ENCODE data around the gene HDAC4. TPM values are rescaled to one million over a fixed set of nuclear protein-coding genes. Genes with fewer than 3 reads are reported as not detected.

HDAC4 gene
- total RNA-seq, 1 donor from 2014 or later: 44.7 TPM

DNA sequence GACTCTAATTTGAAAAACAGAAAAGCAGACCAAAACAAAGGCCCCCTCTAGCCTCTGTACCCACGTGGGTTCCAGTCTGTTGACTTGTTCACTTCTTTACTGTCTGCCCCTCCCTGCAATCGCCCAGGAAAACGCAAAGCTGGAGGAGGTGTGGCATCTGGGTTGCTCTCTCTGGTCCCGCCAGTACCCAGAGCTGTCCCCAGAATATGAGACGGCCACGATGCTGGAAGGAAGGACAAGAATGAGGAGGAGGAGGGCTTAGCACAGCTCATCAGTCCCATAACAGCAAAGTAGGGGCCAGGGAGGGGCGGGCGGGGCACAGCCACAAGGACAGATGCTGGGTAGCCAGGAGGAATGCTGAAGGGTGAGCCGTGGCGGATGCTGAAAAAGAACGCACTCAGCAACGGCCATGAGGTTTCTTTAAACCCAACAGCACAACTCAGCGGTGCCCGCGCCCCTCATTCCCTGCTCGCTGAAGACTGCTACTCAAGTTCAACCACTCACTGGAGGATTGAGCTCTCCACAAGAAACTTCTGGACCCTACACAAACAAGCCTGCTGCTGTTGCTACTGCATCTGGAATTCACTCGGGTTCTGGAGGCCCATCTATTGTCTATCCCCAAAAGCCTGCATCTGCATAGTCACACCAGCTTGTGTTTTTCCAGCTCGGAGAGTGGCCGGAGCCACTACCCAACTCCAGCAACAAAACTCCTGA, 187.7 kb downstream of the HDAC4 start:
- H3K27me3 Mint-ChIP-seq: no peaks in the 10 kb centered on the region
- peaks cover 44% of the 10 kb centered on the region for H3K4me1 Mint-ChIP-seq
- no peaks in the 10 kb centered on the region for H3K9me3 Mint-ChIP-seq
- H3K36me3 Mint-ChIP-seq (ENCODE audit: low read depth): peaks cover 20% of the 10 kb centered on the region
- H3K4me3 Mint-ChIP-seq: no peak overlapping the region
- no peak overlapping the region for H3K27ac Mint-ChIP-seq
- no peak for DNase-seq
- intact Hi-C loops (cut with micrococcal nuclease): no loop called here

DNA sequence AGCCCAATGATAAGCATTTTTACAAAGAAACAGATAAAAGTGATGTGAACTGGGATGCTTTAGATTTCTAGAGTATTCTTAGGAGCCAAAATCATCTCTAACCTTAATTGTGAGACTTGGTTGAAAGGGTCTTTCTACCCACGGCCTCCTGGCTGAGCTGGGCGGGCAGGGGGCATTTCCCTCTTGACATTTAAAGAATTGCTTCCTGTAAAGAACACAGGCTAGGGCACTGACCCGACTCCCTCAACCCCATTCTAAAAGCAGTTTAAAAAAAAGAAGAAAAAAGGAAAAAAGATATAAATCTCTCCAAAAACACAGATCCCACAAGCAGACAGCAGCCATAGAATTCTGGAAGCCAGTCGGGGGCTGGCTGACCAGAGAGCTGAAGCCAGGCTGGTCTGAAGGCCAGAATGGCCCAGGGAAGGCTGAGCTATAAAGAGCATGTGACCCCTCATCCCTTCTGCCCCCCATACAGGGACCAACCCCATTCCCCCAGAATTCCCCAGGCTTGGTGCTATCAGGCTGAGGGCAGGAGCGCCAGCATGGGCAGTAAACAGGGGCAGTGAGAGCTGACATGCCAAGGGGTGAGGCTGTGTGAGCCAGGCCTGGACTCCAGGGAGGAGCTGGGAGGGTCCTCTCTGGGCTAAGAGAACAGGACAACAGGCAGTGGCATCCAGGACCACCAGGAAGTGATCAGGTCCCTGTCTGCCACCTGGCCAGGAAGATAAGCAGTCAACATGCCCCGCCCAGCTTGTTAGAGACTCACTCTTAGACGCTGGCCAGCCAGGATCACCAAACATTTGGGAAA, 188.5 kb downstream of the HDAC4 start:
- H3K27ac Mint-ChIP-seq: no peak overlapping the region
- no peaks in the 10 kb centered on the region for H3K9me3 Mint-ChIP-seq
- intact Hi-C loops (cut with micrococcal nuclease): no loop called here
- H3K4me1 Mint-ChIP-seq: peaks cover 37% of the 10 kb centered on the region
- H3K36me3 Mint-ChIP-seq (ENCODE audit: low read depth): peaks cover 17% of the 10 kb centered on the region
- H3K27me3 Mint-ChIP-seq: no peaks in the 10 kb centered on the region
- no peak for DNase-seq
- no peak overlapping the region for H3K4me3 Mint-ChIP-seq

DNA sequence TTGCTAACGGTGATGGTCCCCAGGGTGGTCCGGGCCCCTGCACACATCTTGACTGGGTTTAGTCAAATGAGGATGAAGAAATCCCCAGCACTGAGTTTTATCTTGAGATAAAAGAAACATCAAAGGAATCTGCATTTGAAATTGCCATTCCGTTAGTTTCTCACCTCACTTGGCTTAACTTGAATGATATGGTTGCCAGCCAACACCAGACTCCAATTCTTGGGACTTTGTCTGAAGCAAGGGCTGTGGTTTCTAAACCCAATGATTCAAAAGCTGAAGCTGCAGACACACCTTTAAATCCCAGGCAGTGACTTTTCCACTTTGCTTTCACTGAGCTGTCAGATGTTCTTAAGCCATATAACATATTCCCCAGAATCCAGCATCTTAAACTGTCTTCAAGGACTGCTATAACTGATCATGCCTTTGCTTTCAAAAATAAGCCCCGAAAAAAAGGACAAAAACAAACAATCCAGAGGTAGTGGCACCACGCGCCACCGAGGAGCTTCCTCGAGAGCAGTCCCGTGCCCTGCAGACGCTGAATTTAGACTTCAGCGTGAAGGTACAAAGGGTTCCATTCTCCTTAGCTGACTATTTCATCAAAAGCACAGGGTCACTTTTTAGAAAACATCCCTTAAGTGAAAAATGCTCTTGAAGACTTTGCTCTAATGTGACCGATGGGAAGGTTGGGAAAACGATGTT, 189.3 kb downstream of the HDAC4 start:
- Mint-ChIP-seq H3K27ac (no peak overlapping the region), H3K9me3 (no peaks in the 10 kb centered on the region), H3K4me1 (peaks cover 30% of the 10 kb centered on the region), H3K4me3 (no peak overlapping the region), H3K27me3 (no peaks in the 10 kb centered on the region), H3K36me3 (ENCODE audit: low read depth) (peaks cover 16% of the 10 kb centered on the region)
- DNase-seq: no peak
- intact Hi-C loops (cut with micrococcal nuclease): no loop called here

DNA sequence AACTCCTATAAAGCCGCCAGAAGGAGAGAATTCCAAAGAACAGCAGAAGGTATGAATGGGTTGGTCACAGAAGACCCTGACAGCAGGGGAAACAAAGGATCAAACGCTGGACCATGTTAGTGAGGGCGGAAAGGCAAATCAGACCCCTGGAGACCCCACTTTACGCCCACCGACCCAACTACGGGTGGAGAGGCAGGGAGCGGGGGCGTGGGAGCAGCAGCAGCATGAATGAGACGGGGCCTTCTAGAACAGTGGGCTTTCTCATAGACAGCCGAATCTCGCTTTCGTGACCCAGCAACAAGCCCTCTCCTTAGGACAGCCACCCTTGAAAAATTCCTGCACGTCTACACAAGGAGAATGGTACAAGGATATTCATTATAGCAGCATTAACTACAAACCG, 191.0 kb downstream of the HDAC4 start:
- Mint-ChIP-seq H3K27me3 (no peaks in the 10 kb centered on the region), H3K9me3 (no peaks in the 10 kb centered on the region), H3K4me3 (no peak overlapping the region), H3K36me3 (ENCODE audit: low read depth) (peaks cover 13% of the 10 kb centered on the region), H3K27ac (no peak overlapping the region), H3K4me1 (peaks cover 28% of the 10 kb centered on the region)
- intact Hi-C loops (cut with micrococcal nuclease): no loop called here
- no peak for DNase-seq

DNA sequence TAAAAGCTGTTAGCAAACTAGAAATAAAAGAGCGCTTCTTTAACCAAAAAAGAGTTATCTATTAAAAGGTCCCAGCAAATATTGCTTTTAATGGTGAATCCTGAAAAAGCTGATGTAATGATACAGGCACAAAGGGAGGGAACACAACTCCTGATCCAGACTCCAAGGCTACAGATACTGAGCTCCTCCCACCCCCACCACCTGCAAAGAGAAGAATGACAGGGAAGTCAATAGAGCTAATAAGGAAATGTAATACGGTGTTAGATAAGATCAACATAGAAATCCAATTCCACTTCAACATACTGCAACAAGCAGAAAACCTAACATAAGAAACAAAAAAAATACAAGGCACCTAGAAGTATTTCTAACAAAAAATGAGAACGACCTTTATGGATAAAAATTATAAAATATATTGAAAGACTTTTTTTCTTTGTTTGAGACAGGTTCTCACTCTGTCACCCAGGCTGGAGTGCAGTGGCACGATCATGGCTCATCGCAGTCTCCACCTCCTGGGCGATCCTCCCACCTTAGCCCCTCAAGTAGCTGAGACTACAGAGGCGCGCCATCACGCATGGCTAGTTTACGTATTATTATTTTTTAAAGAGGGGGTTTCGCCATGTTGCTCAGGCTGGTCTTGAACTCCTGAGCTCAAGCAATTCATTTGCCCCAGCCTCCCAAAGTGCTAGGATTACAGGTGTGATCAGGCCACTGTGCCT, 192.2 kb downstream of the HDAC4 start:
- no peaks in the 10 kb centered on the region for H3K9me3 Mint-ChIP-seq
- DNase-seq: no peak
- peaks cover 8% of the 10 kb centered on the region for H3K36me3 Mint-ChIP-seq (ENCODE audit: low read depth)
- no peak overlapping the region for H3K27ac Mint-ChIP-seq
- no peak overlapping the region for H3K4me3 Mint-ChIP-seq
- H3K4me1 Mint-ChIP-seq: peaks cover 24% of the 10 kb centered on the region
- intact Hi-C loops (cut with micrococcal nuclease): no loop called here
- no peaks in the 10 kb centered on the region for H3K27me3 Mint-ChIP-seq

DNA sequence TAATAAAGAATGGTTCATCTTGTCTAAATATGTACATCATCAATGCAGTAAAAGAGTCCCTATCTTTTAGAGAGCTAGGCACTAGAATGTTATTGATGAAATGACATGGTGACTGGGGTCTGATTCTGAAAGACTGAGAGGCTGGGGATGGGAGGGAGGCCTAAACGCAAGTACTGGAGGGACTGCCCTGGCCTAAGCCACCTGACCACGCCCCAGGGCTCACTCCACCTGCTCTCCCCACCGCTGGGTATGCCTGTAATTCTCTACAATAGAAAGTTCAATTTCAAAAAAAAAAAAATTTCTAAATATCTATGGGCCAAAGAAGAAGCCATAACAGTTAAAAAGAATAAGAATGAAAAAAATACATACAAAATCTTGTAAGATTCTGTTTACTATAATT, 194.0 kb downstream of the HDAC4 start:
- Mint-ChIP-seq H3K4me1 (peaks cover 27% of the 10 kb centered on the region), H3K4me3 (no peak overlapping the region), H3K27ac (no peak overlapping the region), H3K9me3 (no peaks in the 10 kb centered on the region), H3K36me3 (ENCODE audit: low read depth) (peaks cover 10% of the 10 kb centered on the region), H3K27me3 (no peaks in the 10 kb centered on the region)
- intact Hi-C loops (cut with micrococcal nuclease): no loop called here
- no peak for DNase-seq

DNA sequence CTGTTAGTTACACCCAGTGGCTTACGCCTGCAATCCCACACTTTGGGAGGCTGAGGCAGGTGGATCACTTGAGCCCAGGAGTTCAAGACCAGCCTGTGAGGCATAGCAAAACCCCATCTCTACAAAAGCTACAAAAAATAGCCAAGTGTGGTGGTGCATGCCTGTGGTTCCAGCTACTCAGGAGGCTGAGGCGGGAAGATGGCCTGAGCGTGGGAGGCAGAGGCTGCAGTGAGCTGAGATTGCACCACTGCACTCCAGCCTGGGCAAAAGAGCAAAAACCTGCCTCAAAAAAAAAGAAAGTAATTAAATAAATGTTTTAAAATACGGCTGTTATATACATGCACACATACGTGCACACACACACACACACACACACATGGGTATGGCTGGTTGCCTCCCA, 194.8 kb downstream of the HDAC4 start:
- Mint-ChIP-seq H3K4me1 (peaks cover 22% of the 10 kb centered on the region), H3K9me3 (no peaks in the 10 kb centered on the region), H3K36me3 (ENCODE audit: low read depth) (peaks cover 10% of the 10 kb centered on the region), H3K4me3 (no peak overlapping the region), H3K27me3 (no peaks in the 10 kb centered on the region), H3K27ac (no peak overlapping the region)
- intact Hi-C loops (cut with micrococcal nuclease): no loop called here
- no peak for DNase-seq

DNA sequence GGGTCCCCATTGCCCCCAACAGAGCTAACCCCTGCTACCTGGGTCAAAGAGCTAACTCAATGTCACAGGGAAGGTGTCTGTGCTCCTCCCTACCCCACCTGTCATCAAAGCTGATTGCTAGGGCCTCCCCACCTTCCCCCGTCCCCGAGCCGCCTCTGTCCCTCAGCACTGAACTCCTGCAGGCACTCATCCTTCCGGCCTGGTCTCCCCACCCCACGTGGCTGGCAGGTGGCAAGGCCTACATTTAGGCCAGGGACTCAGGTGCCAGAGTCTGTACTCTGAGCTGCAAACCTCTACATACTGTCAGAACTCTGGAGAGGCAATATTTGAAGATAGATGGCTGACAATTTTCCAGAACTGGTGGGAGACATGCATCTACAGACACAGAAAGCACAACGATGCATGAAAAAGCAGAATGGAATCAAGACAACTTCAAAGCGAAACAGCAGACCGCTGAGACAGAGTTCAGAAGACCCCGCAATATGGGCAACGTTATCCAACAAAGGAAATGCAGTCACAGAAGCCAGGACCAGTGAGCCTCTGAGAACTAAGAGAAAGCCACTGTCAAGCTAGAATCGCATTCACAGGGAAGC, 195.8 kb downstream of the HDAC4 start:
- H3K27ac Mint-ChIP-seq: no peak overlapping the region
- H3K27me3 Mint-ChIP-seq: no peaks in the 10 kb centered on the region
- H3K4me3 Mint-ChIP-seq: no peak overlapping the region
- intact Hi-C loops (cut with micrococcal nuclease): no loop called here
- H3K36me3 Mint-ChIP-seq (ENCODE audit: low read depth): peaks cover 9% of the 10 kb centered on the region
- peaks cover 22% of the 10 kb centered on the region for H3K4me1 Mint-ChIP-seq
- no peaks in the 10 kb centered on the region for H3K9me3 Mint-ChIP-seq
- no peak for DNase-seq

DNA sequence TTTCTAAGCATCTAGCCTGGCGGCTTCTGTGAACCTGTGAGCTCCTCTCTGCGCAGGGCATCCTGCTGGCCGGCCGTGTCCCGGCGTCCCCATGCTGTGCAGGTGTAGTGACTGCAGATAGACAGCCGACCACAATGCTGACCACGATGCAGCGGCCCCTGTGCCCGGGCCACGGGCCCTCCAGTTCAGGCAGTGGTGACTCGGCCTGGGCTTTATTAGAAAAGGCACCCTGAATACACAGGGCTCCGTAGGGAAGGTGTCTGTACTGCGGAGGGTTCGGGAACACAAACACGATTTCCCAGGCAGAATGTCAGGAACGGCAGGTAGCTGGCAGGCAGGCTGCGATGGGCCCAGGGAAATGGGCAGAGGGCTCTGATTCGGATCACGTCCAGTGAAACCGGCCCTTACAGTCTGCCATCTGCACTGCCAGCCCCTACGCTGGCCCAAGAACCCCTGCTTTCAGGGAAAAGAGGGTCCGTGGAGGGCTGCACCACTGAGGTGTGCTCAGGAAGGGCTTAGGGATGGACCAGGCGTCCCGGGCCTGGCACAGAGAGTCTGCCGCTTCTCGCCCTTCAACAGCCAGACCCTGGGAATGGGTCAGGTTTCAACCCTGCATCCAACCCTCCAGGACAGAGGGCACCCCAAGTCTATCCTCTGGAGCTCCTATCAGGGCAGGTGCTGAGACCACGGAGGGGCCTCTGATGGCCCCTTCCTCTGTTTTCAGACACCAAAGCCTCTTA, 196.5 kb downstream of the HDAC4 start:
- DNase-seq: no peak
- Mint-ChIP-seq H3K9me3 (no peaks in the 10 kb centered on the region), H3K4me3 (no peak overlapping the region), H3K27ac (no peak overlapping the region), H3K27me3 (no peaks in the 10 kb centered on the region), H3K36me3 (ENCODE audit: low read depth) (peaks cover 8% of the 10 kb centered on the region), H3K4me1 (peaks cover 22% of the 10 kb centered on the region)
- intact Hi-C loops (cut with micrococcal nuclease): no loop called here

DNA sequence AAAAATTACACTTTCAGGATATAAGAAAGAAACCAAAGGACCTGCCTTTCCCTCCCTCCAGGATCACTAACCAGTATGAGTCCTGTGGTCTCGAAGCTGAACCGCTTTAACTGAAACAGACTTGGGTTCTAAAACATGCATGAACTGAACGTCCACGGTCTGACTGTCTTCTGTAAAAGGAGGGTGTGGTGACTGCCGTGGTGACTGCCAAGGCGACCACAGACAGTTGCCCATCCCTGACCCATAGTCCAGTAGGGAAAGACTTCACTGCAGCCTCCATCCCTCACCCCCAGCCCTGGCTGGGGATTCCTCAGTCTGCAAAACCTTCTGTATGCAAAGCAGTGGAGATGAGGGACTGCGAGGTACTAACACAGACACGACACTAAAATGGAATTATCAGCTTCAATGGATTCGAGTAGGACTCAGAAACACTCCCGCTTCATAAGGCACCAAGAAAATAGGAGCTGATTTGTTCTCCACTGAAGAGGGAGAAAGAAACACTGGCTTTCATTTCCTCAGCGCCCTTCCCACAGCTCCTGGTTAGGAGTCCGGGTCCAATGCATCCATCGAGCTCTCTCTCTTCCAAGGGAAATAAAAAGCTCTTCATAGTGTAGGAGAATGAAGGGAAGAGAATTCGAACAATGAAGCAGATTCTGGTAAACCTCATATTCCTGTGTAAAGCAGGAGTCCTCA, 197.2 kb downstream of the HDAC4 start:
- no peak for DNase-seq
- no peak overlapping the region for H3K27ac Mint-ChIP-seq
- H3K4me1 Mint-ChIP-seq: peaks cover 22% of the 10 kb centered on the region
- intact Hi-C loops (cut with micrococcal nuclease): no loop called here
- peaks cover 10% of the 10 kb centered on the region for H3K36me3 Mint-ChIP-seq (ENCODE audit: low read depth)
- no peaks in the 10 kb centered on the region for H3K9me3 Mint-ChIP-seq
- H3K27me3 Mint-ChIP-seq: no peaks in the 10 kb centered on the region
- H3K4me3 Mint-ChIP-seq: no peak overlapping the region

DNA sequence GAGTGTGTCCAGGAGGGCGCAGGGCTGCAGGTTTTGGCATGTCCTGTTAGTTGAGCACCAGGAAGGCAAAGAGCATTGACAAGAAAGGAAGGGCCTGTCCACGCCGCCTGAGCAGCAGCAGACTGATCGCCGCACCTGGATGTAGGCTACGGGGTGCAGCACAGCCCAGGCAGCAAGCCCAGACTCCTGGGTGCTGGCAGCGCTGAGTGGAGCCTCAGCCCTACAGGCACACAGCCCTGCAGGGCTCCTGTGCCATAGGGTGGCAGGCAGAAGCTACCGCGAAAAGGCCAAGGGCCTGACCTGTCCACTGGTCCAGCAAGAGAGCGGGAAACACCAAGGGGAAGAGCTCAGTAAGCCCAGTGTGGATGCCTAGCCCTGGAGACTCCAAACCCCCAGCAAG, 198.0 kb downstream of the HDAC4 start:
- intact Hi-C loops (cut with micrococcal nuclease): no loop called here
- Mint-ChIP-seq H3K27ac (no peak overlapping the region), H3K4me3 (no peak overlapping the region), H3K4me1 (peaks cover 19% of the 10 kb centered on the region), H3K9me3 (no peaks in the 10 kb centered on the region), H3K27me3 (no peaks in the 10 kb centered on the region), H3K36me3 (ENCODE audit: low read depth) (peaks cover 11% of the 10 kb centered on the region)
- DNase-seq: no peak

DNA sequence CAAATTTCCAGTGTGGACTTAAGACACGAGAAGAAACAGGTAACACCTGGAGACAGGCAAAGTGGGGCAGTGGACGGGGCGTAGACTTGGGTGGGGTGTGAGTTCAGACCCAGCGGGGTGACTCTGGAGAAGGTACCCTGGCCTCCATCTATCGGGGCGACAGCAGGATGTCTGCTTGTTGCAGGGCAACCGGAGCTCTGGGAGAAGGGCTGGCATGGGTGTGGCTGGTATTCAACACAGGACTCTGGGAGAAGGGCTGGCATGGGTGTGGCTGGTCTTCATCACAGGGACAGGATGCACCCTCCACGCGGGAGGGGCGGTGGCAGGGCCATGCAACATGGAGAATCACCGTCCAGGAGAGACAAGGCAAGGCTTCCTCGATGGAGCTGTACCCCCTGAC, 198.5 kb downstream of the HDAC4 start:
- Mint-ChIP-seq H3K27ac (no peak overlapping the region), H3K9me3 (no peaks in the 10 kb centered on the region), H3K27me3 (no peaks in the 10 kb centered on the region), H3K4me1 (peaks cover 19% of the 10 kb centered on the region), H3K4me3 (no peak overlapping the region), H3K36me3 (ENCODE audit: low read depth) (peaks cover 16% of the 10 kb centered on the region)
- DNase-seq: no peak
- intact Hi-C loops (cut with micrococcal nuclease): no loop called here
